HepG2 (cell line): ENCODE data around the gene PHACTR1. TPM values are rescaled to one million over a fixed set of nuclear protein-coding genes. Genes with fewer than 3 reads are reported as not detected.
A peak's percentile ranks its signal among the peaks of the same experiment; 100 is the strongest.

Experiments
- BRCA1 ChIP-seq: sonication (generic); formaldehyde crosslinking; IDR thresholded peaks from 2 replicates; pipeline ENCODE4 v1.4.0; 2020; ENCODE audit warnings: missing genetic modification reagents
- CREB1 ChIP-seq, 2 experiments: fragments of 450-650 bp in 1 of 2; IDR thresholded peaks; 2 replicates each; pipeline ENCODE4 v1.6.1; 2016 to 2017; ENCODE audit warnings: control low read depth in 1 of 2, mild to moderate bottlenecking in 1 of 2, missing compliant biosample characterization in 1 of 2, missing genetic modification characterization in 1 of 2
- DNMT1 ChIP-seq: sonication (generic); formaldehyde crosslinking; IDR thresholded peaks from 2 replicates; pipeline ENCODE4 v1.5.1; 2020; ENCODE audit warnings: mild to moderate bottlenecking, missing genetic modification reagents
- E2F5 ChIP-seq: sonication (generic); formaldehyde crosslinking; conservative IDR thresholded peaks from 2 replicates; pipeline ENCODE4 v1.4.0; 2020; ENCODE audit warnings: missing genetic modification reagents
- HDAC6 ChIP-seq: fragments of 200-600 bp; sonication (generic); IDR thresholded peaks from 2 replicates; pipeline ENCODE4 v1.7.0; 2017; ENCODE audit warnings: mild to moderate bottlenecking, antibody characterized with exemption, low read length, low read depth
- HNF4A ChIP-seq: sonication (generic); formaldehyde crosslinking; IDR thresholded peaks from 2 replicates; pipeline ENCODE4 v1.4.0; 2020; ENCODE audit warnings: missing genetic modification reagents
- HNRNPL ChIP-seq: fragments of 200-400 bp; formaldehyde crosslinking; IDR thresholded peaks from 2 replicates; pipeline ENCODE4 v1.6.1; 2017; ENCODE audit warnings: mild to moderate bottlenecking, low read depth, low read length
- IKZF4 ChIP-seq: sonication (generic); formaldehyde crosslinking; IDR thresholded peaks from 2 replicates; pipeline ENCODE4 v1.5.1; 2020; ENCODE audit warnings: borderline replicate concordance, mild to moderate bottlenecking, low read depth, missing genetic modification reagents; ENCODE audit errors: not compliant biosample characterization
- KDM5B ChIP-seq: sonication (generic); formaldehyde crosslinking; IDR thresholded peaks from 2 replicates; pipeline ENCODE4 v1.4.0; 2020; ENCODE audit warnings: missing genetic modification reagents, mild to moderate bottlenecking, borderline replicate concordance
- MBNL3 ChIP-seq: fragments of 250-450 bp; sonication (Bioruptor Pico); conservative IDR thresholded peaks from 2 replicates; pipeline ENCODE4 v1.8.0; 2022; ENCODE audit warnings: mild to moderate bottlenecking, inconsistent platforms
- MED1 ChIP-seq: sonication (generic); formaldehyde crosslinking; IDR thresholded peaks from 2 replicates; pipeline ENCODE4 v1.4.0; 2020; ENCODE audit warnings: missing genetic modification reagents
- PHF5A ChIP-seq: IDR thresholded peaks from one replicate; pipeline ENCODE4 v1.6.1; 2018; ENCODE audit warnings: low read depth, missing genetic modification reagents; ENCODE audit not compliant: unreplicated experiment
- PTBP1 ChIP-seq: fragments of 200-400 bp; formaldehyde crosslinking; IDR thresholded peaks from 2 replicates; pipeline ENCODE4 v1.6.1; 2018; ENCODE audit warnings: low read length, low read depth; ENCODE audit not compliant: poor library complexity, severe bottlenecking
- SALL1 ChIP-seq: sonication (generic); formaldehyde crosslinking; IDR thresholded peaks from 2 replicates; pipeline ENCODE4 v1.8.0; 2022; ENCODE audit warnings: mild to moderate bottlenecking, missing genetic modification reagents
- ZNF160 ChIP-seq: sonication (generic); formaldehyde crosslinking; IDR thresholded peaks from 2 replicates; pipeline ENCODE4 v1.8.0; 2022; ENCODE audit warnings: mild to moderate bottlenecking, inconsistent platforms, missing genetic modification reagents
- ZNF354B ChIP-seq: sonication (generic); formaldehyde crosslinking; IDR thresholded peaks from 2 replicates; pipeline ENCODE4 v1.8.0; 2022; ENCODE audit warnings: mild to moderate bottlenecking, missing genetic modification reagents
- ZNF546 ChIP-seq: sonication (generic); formaldehyde crosslinking; conservative IDR thresholded peaks from 2 replicates; pipeline ENCODE4 v1.8.1; 2023; ENCODE audit warnings: mild to moderate bottlenecking, missing genetic modification reagents
- ZNF589 ChIP-seq: sonication (generic); formaldehyde crosslinking; conservative IDR thresholded peaks from 2 replicates; pipeline ENCODE4 v1.8.0; 2022; ENCODE audit warnings: mild to moderate bottlenecking, moderate library complexity, missing genetic modification reagents
- polyA plus RNA-seq, 8 experiments: library from polyadenylated mRNA; depleted of rRNA in 3 of 8; stranded (reverse) in 7 of 8; unstranded in 1 of 8; fragments of >200 nt; fragmentation: Illumina TruSeq in 4 of 8; extraction: Trizol in 4 of 8; gene quantifications; 2 replicates each; pipeline versions ENCODE4 v1.2.1 to v1.2.3, GENCODE V29; 2011 to 2016; ENCODE audit warnings: low read depth in 4 of 8, missing spikeins in 1 of 8, mixed read lengths in 1 of 8; ENCODE audit not compliant: insufficient read depth in 1 of 8
- total RNA-seq, 5 experiments: library from RNA; depleted of rRNA; stranded (reverse); fragments of >200 nt; fragmentation: Illumina TruSeq; extraction: Trizol; gene quantifications; 2 replicates each; pipeline ENCODE4 v1.2.3, GENCODE V29; 2016; ENCODE audit warnings: low read depth in 1 of 5
- TF ChIP-seq, protein P1 (sequence below): sonication (generic); formaldehyde crosslinking; IDR thresholded peaks from 2 replicates; pipeline ENCODE4 v1.4.0; 2020; ENCODE audit warnings: missing genetic modification reagents
- TF ChIP-seq, protein P2 (sequence below): sonication (generic); formaldehyde crosslinking; IDR thresholded peaks from 2 replicates; pipeline ENCODE4 v1.9.0; 2021; ENCODE audit warnings: missing genetic modification reagents, borderline replicate concordance

PHACTR1 gene
- total and polyA plus RNA-seq, 2 of the 13 experiments (the other 11 are each of a cell fraction or from before 2014, with no cell fraction given): 0.09 TPM; not detected in 1

DNA sequence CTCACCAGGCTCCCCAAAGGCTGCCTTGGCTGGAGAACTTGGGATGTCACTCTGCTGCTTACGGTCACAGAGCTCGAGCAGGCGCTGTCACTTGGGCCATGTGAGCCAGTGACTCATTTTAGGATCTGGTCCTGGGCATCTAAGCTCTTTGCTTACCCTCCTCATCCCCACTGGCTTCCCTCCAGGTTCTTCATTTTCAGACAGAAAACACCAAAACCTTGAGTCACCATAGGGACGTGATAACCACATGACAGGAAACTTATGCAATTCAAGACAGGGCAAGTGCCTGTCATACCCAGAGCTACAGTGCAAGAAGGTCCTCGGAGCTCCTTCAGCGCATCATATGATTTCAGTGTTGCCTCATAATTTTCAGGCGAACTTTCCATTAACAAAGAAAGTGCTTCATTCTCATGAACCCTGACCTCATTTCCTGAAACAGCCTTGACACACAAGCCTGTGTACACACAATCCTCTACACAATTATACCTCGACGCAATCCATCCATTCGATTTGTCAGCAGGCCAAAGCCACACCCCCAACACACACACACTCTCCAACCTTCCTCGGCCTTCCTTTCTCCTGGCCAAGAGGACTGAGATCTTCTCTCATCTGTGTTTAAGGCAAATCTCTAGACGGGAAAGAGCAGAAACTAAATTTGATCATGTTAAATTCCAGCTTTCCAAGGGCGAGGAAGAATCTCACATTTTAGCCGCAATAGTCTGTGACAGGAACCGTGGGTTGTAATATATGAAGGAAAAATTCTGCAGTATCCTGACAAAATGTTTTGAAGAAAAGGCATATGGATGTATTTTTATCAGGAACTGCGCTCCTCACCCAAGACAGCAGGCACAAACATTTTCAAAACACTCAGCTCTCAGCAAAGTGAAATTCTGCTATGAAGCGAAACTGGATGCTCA lies 586.4 kb downstream of the PHACTR1 start (continued):
- TF ChIP-seq, protein P1, sequence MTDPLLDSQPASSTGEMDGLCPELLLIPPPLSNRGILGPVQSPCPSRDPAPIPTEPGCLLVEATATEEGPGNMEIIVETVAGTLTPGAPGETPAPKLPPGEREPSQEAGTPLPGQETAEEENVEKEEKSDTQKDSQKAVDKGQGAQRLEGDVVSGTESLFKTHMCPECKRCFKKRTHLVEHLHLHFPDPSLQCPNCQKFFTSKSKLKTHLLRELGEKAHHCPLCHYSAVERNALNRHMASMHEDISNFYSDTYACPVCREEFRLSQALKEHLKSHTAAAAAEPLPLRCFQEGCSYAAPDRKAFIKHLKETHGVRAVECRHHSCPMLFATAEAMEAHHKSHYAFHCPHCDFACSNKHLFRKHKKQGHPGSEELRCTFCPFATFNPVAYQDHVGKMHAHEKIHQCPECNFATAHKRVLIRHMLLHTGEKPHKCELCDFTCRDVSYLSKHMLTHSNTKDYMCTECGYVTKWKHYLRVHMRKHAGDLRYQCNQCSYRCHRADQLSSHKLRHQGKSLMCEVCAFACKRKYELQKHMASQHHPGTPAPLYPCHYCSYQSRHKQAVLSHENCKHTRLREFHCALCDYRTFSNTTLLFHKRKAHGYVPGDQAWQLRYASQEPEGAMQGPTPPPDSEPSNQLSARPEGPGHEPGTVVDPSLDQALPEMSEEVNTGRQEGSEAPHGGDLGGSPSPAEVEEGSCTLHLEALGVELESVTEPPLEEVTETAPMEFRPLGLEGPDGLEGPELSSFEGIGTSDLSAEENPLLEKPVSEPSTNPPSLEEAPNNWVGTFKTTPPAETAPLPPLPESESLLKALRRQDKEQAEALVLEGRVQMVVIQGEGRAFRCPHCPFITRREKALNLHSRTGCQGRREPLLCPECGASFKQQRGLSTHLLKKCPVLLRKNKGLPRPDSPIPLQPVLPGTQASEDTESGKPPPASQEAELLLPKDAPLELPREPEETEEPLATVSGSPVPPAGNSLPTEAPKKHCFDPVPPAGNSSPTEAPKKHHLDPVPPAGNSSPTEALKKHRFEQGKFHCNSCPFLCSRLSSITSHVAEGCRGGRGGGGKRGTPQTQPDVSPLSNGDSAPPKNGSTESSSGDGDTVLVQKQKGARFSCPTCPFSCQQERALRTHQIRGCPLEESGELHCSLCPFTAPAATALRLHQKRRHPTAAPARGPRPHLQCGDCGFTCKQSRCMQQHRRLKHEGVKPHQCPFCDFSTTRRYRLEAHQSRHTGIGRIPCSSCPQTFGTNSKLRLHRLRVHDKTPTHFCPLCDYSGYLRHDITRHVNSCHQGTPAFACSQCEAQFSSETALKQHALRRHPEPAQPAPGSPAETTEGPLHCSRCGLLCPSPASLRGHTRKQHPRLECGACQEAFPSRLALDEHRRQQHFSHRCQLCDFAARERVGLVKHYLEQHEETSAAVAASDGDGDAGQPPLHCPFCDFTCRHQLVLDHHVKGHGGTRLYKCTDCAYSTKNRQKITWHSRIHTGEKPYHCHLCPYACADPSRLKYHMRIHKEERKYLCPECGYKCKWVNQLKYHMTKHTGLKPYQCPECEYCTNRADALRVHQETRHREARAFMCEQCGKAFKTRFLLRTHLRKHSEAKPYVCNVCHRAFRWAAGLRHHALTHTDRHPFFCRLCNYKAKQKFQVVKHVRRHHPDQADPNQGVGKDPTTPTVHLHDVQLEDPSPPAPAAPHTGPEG (CRISPR knock-in tag): no peak
- TF ChIP-seq CREB1 (IDR thresholded peaks at IDR 0.05) (no peak), CREB1 (CRISPR knock-in tag; IDR thresholded peaks at IDR 0.05) (peak; percentile 57; the same call in 1 of the 2 replicates), DNMT1 (CRISPR knock-in tag) (no peak), PHF5A (CRISPR knock-in tag) (no peak), ZNF160 (CRISPR knock-in tag) (no peak), KDM5B (CRISPR knock-in tag) (no peak), ZNF589 (CRISPR knock-in tag) (no peak), MED1 (CRISPR knock-in tag) (0 out of 2 replicates have a peak, but pooled peaks have one; percentile 31), MBNL3 (CRISPR knock-in tag) (no peak), HNRNPL (no peak), HNF4A (CRISPR knock-in tag) (peak; percentile 59), PTBP1 (no peak), IKZF4 (CRISPR knock-in tag) (no peak), E2F5 (CRISPR knock-in tag) (no peak), ZNF546 (CRISPR knock-in tag) (no peak), SALL1 (CRISPR knock-in tag) (peak; percentile 51), HDAC6 (no peak), ZNF354B (CRISPR knock-in tag) (no peak), BRCA1 (CRISPR knock-in tag) (no peak)
- TF ChIP-seq, protein P2, sequence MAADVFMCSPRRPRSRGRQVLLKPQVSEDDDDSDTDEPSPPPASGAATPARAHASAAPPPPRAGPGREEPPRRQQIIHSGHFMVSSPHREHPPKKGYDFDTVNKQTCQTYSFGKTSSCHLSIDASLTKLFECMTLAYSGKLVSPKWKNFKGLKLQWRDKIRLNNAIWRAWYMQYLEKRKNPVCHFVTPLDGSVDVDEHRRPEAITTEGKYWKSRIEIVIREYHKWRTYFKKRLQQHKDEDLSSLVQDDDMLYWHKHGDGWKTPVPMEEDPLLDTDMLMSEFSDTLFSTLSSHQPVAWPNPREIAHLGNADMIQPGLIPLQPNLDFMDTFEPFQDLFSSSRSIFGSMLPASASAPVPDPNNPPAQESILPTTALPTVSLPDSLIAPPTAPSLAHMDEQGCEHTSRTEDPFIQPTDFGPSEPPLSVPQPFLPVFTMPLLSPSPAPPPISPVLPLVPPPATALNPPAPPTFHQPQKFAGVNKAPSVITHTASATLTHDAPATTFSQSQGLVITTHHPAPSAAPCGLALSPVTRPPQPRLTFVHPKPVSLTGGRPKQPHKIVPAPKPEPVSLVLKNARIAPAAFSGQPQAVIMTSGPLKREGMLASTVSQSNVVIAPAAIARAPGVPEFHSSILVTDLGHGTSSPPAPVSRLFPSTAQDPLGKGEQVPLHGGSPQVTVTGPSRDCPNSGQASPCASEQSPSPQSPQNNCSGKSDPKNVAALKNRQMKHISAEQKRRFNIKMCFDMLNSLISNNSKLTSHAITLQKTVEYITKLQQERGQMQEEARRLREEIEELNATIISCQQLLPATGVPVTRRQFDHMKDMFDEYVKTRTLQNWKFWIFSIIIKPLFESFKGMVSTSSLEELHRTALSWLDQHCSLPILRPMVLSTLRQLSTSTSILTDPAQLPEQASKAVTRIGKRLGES (CRISPR knock-in tag): no peak
